Non-pigmented ciliary epithelial cell (primary cell): ENCODE results near the gene SUCLG2.
"Not testable (repeated sequence)": the region's sequence is repeated elsewhere in the genome, so short reads cannot be mapped to it uniquely, and the experiment has no call there.

Experiments used
- DNase-seq: peaks from one replicate; pipeline ENCODE4 v3.0.0-alpha.2; 2010; ENCODE audit warnings: low read depth

SUCLG2 gene

GRCh38 chr3:67561266-67561665, 93.1 kb downstream of the SUCLG2 start:
- DNase-seq, result no peak

- no peak for DNase-seq
Measured at GRCh38 chr3:67559029-67559605, 95.3 kb downstream of the SUCLG2 start.

- DNase-seq, result no peak
Measured at GRCh38 chr3:67558426-67558825, 96.0 kb downstream of the SUCLG2 start.

- DNase-seq, result no peak
Measured at GRCh38 chr3:67557848-67558355, 96.5 kb downstream of the SUCLG2 start.

GRCh38 chr3:67551361-67552016, 102.9 kb downstream of the SUCLG2 start:
- no peak for DNase-seq

GRCh38 chr3:67550541-67550940, 103.9 kb downstream of the SUCLG2 start:
- no peak for DNase-seq

- not testable (repeated sequence) for DNase-seq
Measured at GRCh38 chr3:67542502-67543250, 111.7 kb downstream of the SUCLG2 start.

- DNase-seq, result no peak
Measured at GRCh38 chr3:67540198-67540894, 114.1 kb downstream of the SUCLG2 start.

GRCh38 chr3:67537203-67537602, 117.2 kb downstream of the SUCLG2 start:
- DNase-seq, result not testable (repeated sequence)

GRCh38 chr3:67535006-67535405, 119.4 kb downstream of the SUCLG2 start:
- no peak for DNase-seq

GRCh38 chr3:67534594-67534993, 119.8 kb downstream of the SUCLG2 start:
- no peak for DNase-seq

- no peak for DNase-seq
Measured at GRCh38 chr3:67531181-67532101, 123.0 kb downstream of the SUCLG2 start.

- no peak for DNase-seq
Measured at GRCh38 chr3:67529915-67530314, 124.5 kb downstream of the SUCLG2 start.

GRCh38 chr3:67529337-67529736, 125.1 kb downstream of the SUCLG2 start:
- no peak for DNase-seq

GRCh38 chr3:67526246-67526645, 128.2 kb downstream of the SUCLG2 start:
- peak; percentile 83 for DNase-seq

- no peak for DNase-seq
Measured at GRCh38 chr3:67524046-67524445, 130.4 kb downstream of the SUCLG2 start.

- no peak for DNase-seq
Measured at GRCh38 chr3:67522081-67522480, 132.3 kb downstream of the SUCLG2 start.

- no peak for DNase-seq
Measured at GRCh38 chr3:67521053-67521646, 133.3 kb downstream of the SUCLG2 start.

- DNase-seq, result no peak
Measured at GRCh38 chr3:67518236-67518635, 136.2 kb downstream of the SUCLG2 start.

GRCh38 chr3:67517781-67518180, 136.6 kb downstream of the SUCLG2 start:
- no peak for DNase-seq

GRCh38 chr3:67516496-67516895, 137.9 kb downstream of the SUCLG2 start:
- no peak for DNase-seq
